Globus pallidus (tissue), 1 donor: ENCODE results near the gene SCARF1.
A peak's percentile ranks its signal among the peaks of the same experiment; 100 is the strongest.

Source experiments
- DNase-seq: peaks from one replicate; pipeline ENCODE4 v3.0.0-alpha.2; 2015; ENCODE audit warnings: low spot score

Gene SCARF1

DNA sequence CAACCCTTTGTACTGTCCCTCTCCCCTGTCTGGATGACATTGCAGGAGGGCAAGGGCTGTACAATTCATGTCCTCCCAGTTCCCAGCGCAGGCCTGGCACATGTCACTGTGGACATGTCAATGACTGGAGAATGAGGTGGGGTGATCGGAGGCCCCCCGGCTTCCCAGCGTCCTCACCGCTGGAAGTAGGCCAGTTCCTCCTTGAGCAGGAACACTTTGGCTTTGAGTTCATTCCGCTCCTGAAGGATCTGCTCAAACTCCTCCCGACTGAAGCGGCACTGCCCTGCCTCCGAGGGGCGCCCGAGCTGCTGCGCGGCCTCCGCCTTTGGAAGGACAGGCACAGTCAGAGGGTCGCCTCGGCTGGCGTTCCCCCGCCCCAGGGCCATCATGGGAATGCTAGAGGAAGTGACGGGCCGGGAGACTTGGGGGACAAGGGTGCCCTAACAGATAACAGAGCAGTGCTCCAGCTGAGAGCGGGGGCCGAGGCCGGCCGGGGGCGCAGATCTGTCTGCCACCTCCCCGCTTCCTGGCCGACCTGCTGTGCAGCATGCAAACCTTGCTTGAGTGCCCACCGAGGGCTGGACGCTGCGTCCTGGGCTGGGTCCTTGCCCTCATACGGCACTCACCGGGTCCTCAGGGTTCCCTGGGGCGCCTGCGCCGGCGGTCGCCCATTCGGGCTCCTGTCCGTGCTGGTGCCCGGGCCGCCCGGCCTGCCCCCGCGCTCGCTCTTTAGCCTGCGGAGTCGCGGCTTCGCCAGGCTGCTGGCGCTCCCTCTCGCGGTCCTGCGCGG, 2.8 kb upstream of the SCARF1 start:
- peak; percentile 45 for DNase-seq

- DNase-seq = no peak
These were observed 2.3 kb upstream of the SCARF1 start for GRCh38 chr17:1647802-1648171.

DNA sequence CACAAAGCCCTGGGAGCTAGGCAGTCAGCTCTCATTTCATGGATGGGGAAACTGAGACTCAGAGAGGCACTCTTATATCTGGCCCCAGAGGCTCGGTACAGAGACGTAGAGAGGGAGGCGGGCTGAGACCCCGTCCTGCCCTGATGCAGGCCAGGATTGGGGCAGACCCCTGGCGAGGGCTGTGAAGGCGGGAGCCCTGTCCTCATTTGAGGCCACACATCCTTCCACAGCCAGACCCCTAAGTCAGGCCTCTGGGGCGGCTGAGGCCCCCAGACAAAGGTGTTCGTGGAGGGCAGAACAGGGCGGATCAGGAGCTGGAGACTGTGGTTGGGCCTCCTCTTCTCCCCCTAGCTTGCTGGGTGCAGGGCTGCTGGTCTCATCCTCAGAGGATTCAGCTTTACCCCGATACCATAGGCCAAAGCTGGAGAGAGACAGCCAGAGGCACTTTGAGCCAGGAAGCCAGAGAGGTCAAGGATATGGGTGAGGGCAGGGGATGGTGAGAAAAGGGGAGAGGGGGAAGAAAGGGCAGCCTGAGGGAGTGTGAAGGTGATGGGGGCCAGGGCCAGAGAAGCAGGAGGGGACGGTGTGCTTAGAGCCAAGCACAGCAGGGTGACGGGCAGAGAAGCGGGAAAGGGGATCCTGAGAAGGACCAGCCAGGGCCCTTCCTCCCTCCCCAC, 805 bp upstream of the SCARF1 start:
- no peak for DNase-seq

GRCh38 chr17:1644493-1645206, 882 bp downstream of the SCARF1 start:
- DNase-seq = no peak

DNA sequence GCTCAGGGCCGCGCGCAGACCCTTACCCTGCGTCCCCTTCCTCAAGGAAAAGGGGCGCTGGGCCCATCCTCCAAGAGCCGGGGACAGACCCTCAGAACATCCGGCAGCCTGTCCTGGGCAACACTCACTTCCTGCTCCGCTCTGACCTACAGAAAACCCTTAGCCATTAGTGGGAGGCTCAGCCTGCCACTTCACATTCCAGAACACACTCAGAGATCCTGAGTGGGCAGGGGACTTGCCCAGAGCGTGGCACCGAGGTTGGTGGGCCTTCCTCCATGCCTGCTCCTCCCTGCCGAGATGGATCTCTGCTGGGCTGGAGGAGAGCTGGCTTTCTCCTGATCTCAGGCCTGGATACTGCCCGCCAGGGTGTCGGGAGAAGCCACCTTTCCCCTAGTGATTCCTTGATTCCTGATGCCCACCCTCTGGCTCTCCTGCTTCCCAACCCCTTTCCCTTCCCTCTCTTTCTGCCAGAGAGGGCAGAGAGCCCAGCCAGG, 1.5 kb downstream of the SCARF1 start:
- no peak for DNase-seq

DNA sequence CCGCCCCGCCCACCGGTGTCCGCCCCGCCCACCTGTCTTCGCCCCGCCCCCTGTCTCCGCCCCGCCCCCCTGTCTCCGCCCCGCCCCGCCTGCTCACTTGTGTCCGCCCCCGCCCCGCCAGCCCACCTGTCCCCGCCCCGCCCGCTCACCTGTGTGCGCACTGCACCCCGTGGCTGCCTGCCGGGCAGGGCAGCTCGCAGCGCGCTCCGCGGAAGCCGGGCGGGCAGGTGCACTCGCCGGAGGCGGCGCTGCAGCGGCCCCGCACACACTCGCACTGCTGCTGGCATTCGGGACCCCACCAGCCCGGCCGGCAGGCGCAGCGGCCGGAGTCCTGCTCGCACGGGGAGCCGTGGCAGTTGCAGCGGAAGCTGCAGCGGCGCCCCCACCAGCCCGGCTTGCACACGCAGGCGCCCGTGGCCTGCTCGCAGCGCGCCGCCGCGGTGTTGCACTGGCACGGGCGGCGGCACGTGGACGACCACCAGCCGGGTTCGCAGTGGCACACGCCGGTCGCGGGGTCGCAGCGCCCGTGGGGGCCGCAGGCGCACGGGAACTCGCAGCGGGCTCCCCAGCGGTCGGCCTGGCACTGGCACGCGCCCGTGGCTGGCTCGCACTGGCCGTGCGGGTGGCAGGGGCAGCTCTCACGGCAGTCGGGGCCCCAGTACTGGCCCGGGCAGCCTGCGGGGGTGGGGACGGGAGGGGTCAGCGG, 2.1 kb downstream of the SCARF1 start:
- DNase-seq = no peak

- DNase-seq = no peak
These were observed 4.5 kb downstream of the SCARF1 start for GRCh38 chr17:1641065-1641403.

DNA sequence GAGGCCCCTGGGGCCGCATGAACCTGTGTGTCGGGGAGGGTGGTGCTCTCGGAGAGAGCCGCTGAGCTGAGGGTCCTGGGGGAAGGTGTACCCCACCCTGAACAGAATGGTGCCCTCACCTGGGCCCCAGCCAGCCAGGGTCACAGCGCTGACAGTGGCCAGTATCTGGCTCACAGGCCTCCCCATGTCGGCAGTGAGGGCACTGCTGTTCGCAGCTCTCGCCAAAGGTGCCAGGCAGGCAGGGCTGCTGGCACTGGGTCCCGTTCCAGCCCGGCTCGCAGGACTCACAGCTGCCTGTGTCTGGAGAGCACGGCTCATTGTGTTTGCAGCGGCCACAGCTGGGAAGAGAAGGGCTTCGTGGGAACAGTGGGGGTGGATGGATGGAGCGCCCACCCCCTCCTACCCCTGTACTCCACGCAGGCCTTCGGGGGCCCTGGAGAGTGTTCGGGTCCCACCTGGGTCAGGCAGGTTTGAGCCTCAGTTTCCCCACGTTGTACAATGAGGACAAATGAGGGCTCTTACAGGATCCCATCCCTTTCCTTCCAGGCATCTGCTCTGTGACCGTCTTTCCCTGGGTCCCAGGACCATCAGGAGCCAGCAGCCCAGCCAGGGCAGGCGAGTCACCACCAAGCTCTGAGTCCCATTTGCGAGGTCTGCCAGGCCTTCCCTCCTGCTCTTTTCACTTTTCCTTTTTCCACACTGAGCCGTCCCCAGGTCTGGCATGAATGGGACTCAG, 5.0 kb downstream of the SCARF1 start:
- peak; percentile 62 for DNase-seq

- no peak for DNase-seq
These were observed 5.9 kb downstream of the SCARF1 start for GRCh38 chr17:1639549-1640180.

- DNase-seq = no peak
These were observed 6.8 kb downstream of the SCARF1 start for GRCh38 chr17:1638624-1639300.

DNA sequence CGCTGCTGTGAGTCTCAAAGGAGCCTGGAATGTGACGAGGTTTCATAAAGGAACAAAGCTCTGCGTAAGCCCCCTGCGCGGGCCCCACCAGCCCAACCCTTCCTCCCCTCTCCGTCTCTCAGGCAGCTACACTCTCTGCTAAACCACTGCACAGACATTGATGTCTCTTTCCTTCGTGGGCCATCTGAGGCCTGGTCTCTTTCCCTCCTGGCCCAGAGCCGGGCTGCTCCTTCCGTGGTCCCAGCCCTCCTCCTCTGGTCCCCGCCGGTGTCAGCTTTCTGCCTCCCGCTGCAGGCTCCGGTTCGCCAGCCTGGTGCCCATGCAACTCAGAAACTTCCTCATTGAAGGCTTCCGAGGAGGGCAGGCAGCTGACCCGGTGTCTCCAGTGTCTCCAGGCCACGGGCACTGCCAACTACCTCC, 7.4 kb downstream of the SCARF1 start:
- no peak for DNase-seq

DNA sequence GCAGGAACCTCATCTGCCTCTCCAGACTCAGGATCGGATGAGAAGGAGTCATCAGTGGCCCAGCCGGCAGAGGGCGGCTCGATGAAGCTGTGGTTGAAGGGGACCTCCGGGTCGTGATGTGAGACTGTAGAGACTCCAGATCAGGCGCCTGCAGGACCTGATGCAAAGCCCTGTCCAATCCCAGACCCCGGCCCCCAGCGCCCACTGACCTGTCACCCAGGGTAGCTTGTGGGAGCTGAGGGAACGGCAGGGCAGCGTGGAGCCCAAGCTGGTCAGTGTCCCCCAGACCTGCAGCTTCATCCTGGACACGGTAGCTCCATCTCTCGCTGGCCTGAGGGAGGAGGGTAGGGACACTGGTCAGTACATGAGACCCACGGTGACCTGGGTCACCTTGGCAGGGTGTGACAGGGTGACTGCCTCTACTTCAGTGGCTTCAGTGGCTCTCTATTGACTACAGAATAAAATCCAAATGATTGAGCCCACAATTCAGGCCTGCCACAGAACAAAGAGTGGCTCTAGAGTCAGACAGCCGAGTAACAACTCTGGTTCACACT, 8.7 kb downstream of the SCARF1 start:
- no peak for DNase-seq

GRCh38 chr17:1635675-1636465, 9.7 kb downstream of the SCARF1 start:
- no peak for DNase-seq

DNA sequence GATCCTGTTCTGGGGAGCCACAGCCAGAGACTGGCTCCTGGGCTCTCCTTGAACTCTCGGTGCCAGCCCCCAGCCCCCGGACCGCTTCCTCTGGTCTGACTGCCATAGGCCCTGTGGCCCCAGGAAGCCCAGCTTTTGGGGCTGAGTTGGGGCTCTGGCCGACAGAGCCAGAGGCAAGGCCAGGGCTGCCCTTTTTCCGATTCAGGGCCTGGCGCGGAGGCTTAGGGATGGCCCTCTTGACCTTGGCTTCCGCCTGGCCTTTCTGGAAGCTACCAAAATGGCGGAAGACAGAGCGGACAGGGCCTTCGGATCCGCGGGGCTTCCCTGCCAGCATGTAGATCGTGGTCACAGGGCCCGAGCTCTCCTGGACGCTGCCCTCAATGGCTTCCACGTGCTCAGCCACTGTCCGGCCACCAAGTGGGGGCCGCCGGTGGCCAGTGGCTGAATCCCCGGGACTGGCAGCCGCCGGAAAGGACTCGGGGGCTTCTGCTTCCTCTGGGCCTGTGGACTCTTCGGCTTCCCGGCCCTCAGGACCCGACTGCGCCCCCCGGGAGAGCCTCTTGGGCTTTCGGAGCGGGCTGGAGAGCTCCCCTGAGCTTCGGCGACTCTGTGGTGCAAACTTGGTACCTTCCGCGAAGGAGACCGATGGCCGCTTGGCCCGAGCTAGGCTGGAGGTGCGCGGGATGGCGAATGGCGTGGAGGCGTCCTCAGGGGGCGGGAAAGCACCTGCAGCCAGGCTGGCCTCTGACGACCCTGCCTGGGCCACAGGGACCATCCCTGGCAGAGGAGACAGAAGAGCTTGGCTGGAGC, 10.5 kb downstream of the SCARF1 start:
- no peak for DNase-seq

GRCh38 chr17:1630662-1631061, 14.9 kb downstream of the SCARF1 start:
- no peak for DNase-seq

GRCh38 chr17:1629504-1630310, 15.8 kb downstream of the SCARF1 start:
- no peak for DNase-seq

GRCh38 chr17:1628856-1629503, 16.6 kb downstream of the SCARF1 start:
- peak; percentile 97 for DNase-seq
